MM.1S (cell line): ENCODE results near the gene KIF5C.

ENCODE experiments used
- CTCF ChIP-seq: fragments of 300-600 bp; sonication (generic); IDR thresholded peaks from 2 replicates; pipeline ENCODE4 v1.5.1; 2016; ENCODE audit warnings: antibody characterized with exemption, low read length, mixed read lengths
- EZH2 ChIP-seq: fragments of 300-600 bp; sonication (generic); optimal IDR thresholded peaks from 2 replicates; pipeline ENCODE3; 2017; ENCODE audit warnings: low read depth, mild to moderate bottlenecking, antibody characterized with exemption, low read length, mixed read lengths

GRCh38 chr2:148866091-148866490 is 8.9 kb upstream of the KIF5C start:
- TF ChIP-seq EZH2: no peak
- no peak for TF ChIP-seq CTCF
